NT2/D1 (cell line): ENCODE measurements around the gene CRAT.

Experiments
- SUZ12 ChIP-seq: IDR thresholded peaks from 2 replicates; pipeline ENCODE4 v1.6.1; 2011; ENCODE audit not compliant: insufficient read length, insufficient read depth; ENCODE audit errors: extremely low read depth
- ZNF274 ChIP-seq: IDR thresholded peaks from 2 replicates; pipeline ENCODE4 v1.6.1; 2011; ENCODE audit warnings: mild to moderate bottlenecking, low read depth, low read length

DNA sequence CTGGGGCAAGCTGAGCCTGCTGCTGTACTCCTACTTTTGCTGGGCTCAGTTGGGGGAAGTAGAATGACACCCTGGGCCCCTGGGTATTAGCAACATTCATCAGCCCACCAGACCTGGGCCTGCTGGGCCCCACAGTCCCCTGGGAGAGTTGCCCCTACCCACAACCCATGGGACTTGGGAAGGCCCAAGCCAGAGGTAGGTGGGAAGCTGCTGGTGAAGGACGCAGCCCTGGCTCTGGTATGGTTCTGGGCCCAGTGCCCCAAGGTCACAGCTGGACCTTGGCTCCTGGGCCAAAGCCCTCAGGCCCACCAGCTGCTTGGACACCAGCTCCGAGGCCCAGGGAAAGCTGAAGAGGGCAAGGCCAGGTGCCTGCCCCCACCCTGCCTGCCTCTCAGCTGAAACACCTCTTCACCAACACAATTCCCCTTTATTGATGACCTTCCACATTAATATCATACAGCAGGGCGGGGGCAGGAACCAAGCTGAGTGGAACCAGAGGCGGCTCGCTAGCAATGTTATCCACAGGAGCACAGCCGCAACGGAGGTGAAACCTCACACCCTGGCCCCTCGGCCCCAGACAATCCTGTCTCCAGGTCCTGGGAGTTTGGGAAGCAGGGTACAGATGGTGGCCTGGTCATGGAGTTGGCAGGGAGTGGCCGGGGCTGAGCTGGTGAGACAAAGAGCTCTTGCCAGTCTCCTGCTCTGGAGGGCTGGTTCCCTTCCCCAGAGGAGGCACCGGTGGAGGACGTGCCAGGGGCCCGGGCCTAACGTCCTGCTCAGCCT lies 16.0 kb downstream of the CRAT start:
- no peak for TF ChIP-seq SUZ12
- TF ChIP-seq ZNF274, result no peak
